K562 (cell line): Measurements from ENCODE around the gene MAP2K7. TPM values are rescaled to one million over a fixed set of nuclear protein-coding genes. Genes with fewer than 3 reads are reported as not detected.

Source experiments
- ATF1 ChIP-seq, 2 experiments: fragments of 450-650 bp in 1 of 2; IDR thresholded peaks; 2 replicates each; pipeline ENCODE4 v1.6.1; 2016; ENCODE audit warnings: missing compliant biosample characterization in 1 of 2, missing genetic modification characterization in 1 of 2
- EZH2 ChIP-seq: IDR thresholded peaks from 2 replicates; pipeline ENCODE4 v1.6.1; 2012; ENCODE audit warnings: low read depth, mild to moderate bottlenecking, inconsistent platforms, low read length, borderline replicate concordance
- HDAC3 ChIP-seq: fragments of 450-650 bp; IDR thresholded peaks from 2 replicates; pipeline ENCODE4 v1.6.1; 2018; ENCODE audit warnings: borderline replicate concordance, mild to moderate bottlenecking, moderate library complexity; ENCODE audit not compliant: partially characterized antibody
- HOXB6 ChIP-seq: fragments of 250-450 bp; sonication (Bioruptor Pico); IDR thresholded peaks from 2 replicates; pipeline ENCODE4 v1.5.1; 2022; ENCODE audit warnings: mild to moderate bottlenecking, borderline replicate concordance
- PHF8 ChIP-seq: fragments of 200-600 bp; sonication (generic); IDR thresholded peaks from 2 replicates; pipeline ENCODE4 v1.6.1; 2012; ENCODE audit warnings: mixed run types, mild to moderate bottlenecking, inconsistent platforms, low read length, moderate library complexity, borderline replicate concordance
- POLR2B ChIP-seq: fragments of 450-650 bp; IDR thresholded peaks from 2 replicates; pipeline ENCODE4 v1.6.1; 2018; ENCODE audit warnings: low read depth; ENCODE audit not compliant: partially characterized antibody
- RBBP5 ChIP-seq: fragments of 200-600 bp; sonication (generic); IDR thresholded peaks from 2 replicates; pipeline ENCODE4 v1.6.1; 2012; ENCODE audit warnings: borderline replicate concordance, mild to moderate bottlenecking, low read length, control low read depth, inconsistent platforms; ENCODE audit not compliant: insufficient read depth, poor library complexity, severe bottlenecking
- RBM14 ChIP-seq: fragments of 200-400 bp; formaldehyde crosslinking; IDR thresholded peaks from 2 replicates; pipeline ENCODE4 v1.6.1; 2018; ENCODE audit warnings: low read depth, mild to moderate bottlenecking, low read length, moderate library complexity, borderline replicate concordance; ENCODE audit not compliant: insufficient read depth
- SMAD3 ChIP-seq: fragments of 450-650 bp; formaldehyde crosslinking; conservative IDR thresholded peaks from 2 replicates; pipeline ENCODE4 v1.4.0; 2020; ENCODE audit warnings: mild to moderate bottlenecking
- UBTF ChIP-seq, 2 experiments: IDR thresholded peaks; 2 replicates each; pipeline ENCODE4 v1.6.1; 2012; ENCODE audit warnings: improper control_type of control experiment in 2 of 2, low read depth in 2 of 2, low read length in 2 of 2, borderline replicate concordance in 1 of 2
- ZBTB1 ChIP-seq: sonication (generic); formaldehyde crosslinking; IDR thresholded peaks from 2 replicates; pipeline ENCODE4 v1.8.1; 2023; ENCODE audit warnings: missing genetic modification reagents, low read depth, mild to moderate bottlenecking, borderline replicate concordance
- ZC3H4 ChIP-seq: sonication (generic); formaldehyde crosslinking; IDR thresholded peaks from 2 replicates; pipeline ENCODE4 v1.9.0; 2021; ENCODE audit warnings: missing genetic modification reagents, borderline replicate concordance
- polyA plus RNA-seq, 8 experiments: library from polyadenylated mRNA; depleted of rRNA in 4 of 8; stranded (reverse) in 5 of 8; unstranded in 3 of 8; fragments of >200 nt; fragmentation: Nextera tagmentation in 2 of 8; fragmentation: Illumina TruSeq in 1 of 8; extraction: Ambion mirVana in 2 of 8; extraction: Trizol in 1 of 8; gene quantifications; 2 replicates each; pipeline versions ENCODE4 v1.2.1 to v1.2.3, GENCODE V29; 2011 to 2014; ENCODE audit warnings: inconsistent platforms in 1 of 8, missing spikeins in 1 of 8
- total RNA-seq, 7 experiments: library from RNA; depleted of rRNA in 6 of 7; stranded (reverse); fragments of >200 nt in 6 of 7; fragmentation: Illumina TruSeq in 2 of 7; extraction: Trizol in 2 of 7; gene quantifications; 2 replicates each; pipeline versions ENCODE4 v1.2.1 to v1.2.3, GENCODE V29; 2011 to 2021; ENCODE audit warnings: low replicate concordance in 1 of 7
- TF ChIP-seq, protein P1 (sequence below), 3 experiments: IDR thresholded peaks in 2 of 3; conservative IDR thresholded peaks in 1 of 3; 2 replicates each; pipeline ENCODE4 v1.5.1; 2011 to 2012; ENCODE audit warnings: low read length in 3 of 3, mild to moderate bottlenecking in 3 of 3, control low read depth in 2 of 3, improper control_type of control experiment in 1 of 3, inconsistent platforms in 1 of 3, low read depth in 1 of 3, mixed read lengths in 1 of 3, moderate library complexity in 1 of 3; ENCODE audit not compliant: insufficient read depth in 2 of 3
- TF ChIP-seq, protein P2 (sequence below): fragments of 450-650 bp; IDR thresholded peaks from 2 replicates; pipeline ENCODE4 v1.6.1; 2018; ENCODE audit not compliant: partially characterized antibody
- TF ChIP-seq, protein P3 (sequence below): IDR thresholded peaks from 3 replicates; pipeline ENCODE4 v1.6.1; 2011; ENCODE audit warnings: borderline replicate concordance, mild to moderate bottlenecking; ENCODE audit not compliant: insufficient read length, insufficient read depth

MAP2K7 gene
- total and polyA plus RNA-seq, 9 of the 15 experiments (the other 6 are each of a cell fraction or from before 2014, with no cell fraction given): 0.51 to 45.8 (median 14.1) TPM

DNA sequence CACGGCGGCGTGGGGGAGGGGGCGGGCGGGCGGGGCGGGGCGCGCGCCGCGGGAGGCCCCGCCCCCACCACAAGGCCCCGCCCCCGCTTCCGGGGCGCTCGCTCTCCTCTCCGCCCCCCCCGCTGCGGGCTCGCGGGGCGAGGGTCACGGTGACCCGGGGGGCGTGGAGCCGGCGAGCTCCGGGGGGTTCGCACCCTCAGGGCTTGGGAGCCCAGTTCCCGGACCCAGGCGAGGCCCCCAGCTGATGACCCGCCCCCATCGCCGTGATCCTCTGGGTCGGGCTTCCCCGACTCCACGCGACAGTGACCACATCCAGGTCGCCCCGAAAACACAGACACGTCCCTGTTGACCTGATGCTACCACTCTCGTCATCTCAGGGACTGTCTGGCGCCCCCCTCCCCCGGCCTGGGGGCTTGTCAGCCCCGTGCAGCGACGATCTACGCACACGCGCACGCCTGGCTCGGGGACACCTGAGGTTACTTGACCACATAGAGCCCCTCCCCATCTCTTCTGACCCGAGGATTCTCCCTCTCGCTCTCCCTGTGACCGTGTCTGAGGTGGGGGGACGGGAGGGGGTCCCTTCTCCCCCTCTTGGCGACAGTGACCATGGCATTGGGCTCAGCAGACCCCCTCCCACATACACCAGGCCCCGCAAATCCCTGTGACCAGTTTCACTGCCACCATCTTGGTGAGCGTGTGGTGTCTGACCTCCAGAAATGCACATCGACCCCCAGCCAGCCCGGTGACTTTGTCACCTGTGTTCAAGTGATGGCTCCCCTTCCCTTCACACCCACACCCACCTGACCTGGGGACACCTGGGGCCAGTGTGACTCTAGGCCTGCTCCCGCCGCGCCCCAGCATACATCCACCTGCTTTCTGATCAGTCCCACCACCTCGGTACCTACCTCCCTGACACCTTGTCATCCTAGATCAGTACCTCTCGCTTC, 670 bp downstream of the MAP2K7 start (continued):
- TF ChIP-seq UBTF (IDR thresholded peaks at IDR 0.05; ENCODE audit: borderline replicate concordance in 1 of 2, low read depth in 2 of 2, low read length in 2 of 2) (no peak), RBM14 (0 out of 2 replicates have a peak, but pooled peaks have one; percentile 45), HDAC3 (no peak), RBBP5 (peak; percentile 48), PHF8 (peak; percentile 46; the same call in 1 of the 2 replicates), HOXB6 (no peak), ZC3H4 (CRISPR knock-in tag) (peak; percentile 42), EZH2 (no peak), SMAD3 (CRISPR knock-in tag) (no peak), POLR2B (no peak), ATF1 (CRISPR knock-in tag; IDR thresholded peaks at IDR 0.05) (no peak), ATF1 (tag; IDR thresholded peaks at IDR 0.05) (no peak), ZBTB1 (CRISPR knock-in tag) (0 out of 2 replicates have a peak, but pooled peaks have one; percentile 45)
- TF ChIP-seq, protein P1, sequence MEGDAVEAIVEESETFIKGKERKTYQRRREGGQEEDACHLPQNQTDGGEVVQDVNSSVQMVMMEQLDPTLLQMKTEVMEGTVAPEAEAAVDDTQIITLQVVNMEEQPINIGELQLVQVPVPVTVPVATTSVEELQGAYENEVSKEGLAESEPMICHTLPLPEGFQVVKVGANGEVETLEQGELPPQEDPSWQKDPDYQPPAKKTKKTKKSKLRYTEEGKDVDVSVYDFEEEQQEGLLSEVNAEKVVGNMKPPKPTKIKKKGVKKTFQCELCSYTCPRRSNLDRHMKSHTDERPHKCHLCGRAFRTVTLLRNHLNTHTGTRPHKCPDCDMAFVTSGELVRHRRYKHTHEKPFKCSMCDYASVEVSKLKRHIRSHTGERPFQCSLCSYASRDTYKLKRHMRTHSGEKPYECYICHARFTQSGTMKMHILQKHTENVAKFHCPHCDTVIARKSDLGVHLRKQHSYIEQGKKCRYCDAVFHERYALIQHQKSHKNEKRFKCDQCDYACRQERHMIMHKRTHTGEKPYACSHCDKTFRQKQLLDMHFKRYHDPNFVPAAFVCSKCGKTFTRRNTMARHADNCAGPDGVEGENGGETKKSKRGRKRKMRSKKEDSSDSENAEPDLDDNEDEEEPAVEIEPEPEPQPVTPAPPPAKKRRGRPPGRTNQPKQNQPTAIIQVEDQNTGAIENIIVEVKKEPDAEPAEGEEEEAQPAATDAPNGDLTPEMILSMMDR (IDR thresholded peaks at IDR 0.05 in 2 of 3, conservative IDR thresholded peaks at IDR 0.05 in 1 of 3; ENCODE audit: insufficient read depth in 2 of 3, low read depth in 1 of 3, low read length in 3 of 3): no peak
- TF ChIP-seq, protein P2, sequence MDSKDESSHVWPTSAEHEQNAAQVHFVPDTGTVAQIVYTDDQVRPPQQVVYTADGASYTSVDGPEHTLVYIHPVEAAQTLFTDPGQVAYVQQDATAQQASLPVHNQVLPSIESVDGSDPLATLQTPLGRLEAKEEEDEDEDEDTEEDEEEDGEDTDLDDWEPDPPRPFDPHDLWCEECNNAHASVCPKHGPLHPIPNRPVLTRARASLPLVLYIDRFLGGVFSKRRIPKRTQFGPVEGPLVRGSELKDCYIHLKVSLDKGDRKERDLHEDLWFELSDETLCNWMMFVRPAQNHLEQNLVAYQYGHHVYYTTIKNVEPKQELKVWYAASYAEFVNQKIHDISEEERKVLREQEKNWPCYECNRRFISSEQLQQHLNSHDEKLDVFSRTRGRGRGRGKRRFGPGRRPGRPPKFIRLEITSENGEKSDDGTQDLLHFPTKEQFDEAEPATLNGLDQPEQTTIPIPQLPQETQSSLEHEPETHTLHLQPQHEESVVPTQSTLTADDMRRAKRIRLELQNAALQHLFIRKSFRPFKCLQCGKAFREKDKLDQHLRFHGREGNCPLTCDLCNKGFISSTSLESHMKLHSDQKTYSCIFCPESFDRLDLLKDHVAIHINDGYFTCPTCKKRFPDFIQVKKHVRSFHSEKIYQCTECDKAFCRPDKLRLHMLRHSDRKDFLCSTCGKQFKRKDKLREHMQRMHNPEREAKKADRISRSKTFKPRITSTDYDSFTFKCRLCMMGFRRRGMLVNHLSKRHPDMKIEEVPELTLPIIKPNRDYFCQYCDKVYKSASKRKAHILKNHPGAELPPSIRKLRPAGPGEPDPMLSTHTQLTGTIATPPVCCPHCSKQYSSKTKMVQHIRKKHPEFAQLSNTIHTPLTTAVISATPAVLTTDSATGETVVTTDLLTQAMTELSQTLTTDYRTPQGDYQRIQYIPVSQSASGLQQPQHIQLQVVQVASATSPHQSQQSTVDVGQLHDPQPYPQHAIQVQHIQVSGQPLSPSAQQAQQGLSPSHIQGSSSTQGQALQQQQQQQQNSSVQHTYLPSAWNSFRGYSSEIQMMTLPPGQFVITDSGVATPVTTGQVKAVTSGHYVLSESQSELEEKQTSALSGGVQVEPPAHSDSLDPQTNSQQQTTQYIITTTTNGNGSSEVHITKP: no peak
- TF ChIP-seq, protein P3, sequence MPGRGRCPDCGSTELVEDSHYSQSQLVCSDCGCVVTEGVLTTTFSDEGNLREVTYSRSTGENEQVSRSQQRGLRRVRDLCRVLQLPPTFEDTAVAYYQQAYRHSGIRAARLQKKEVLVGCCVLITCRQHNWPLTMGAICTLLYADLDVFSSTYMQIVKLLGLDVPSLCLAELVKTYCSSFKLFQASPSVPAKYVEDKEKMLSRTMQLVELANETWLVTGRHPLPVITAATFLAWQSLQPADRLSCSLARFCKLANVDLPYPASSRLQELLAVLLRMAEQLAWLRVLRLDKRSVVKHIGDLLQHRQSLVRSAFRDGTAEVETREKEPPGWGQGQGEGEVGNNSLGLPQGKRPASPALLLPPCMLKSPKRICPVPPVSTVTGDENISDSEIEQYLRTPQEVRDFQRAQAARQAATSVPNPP: no peak
